ENCODE results near the gene SOX18. TPM values are rescaled to one million over a fixed set of nuclear protein-coding genes. Genes with fewer than 3 reads are reported as not detected.
A peak's percentile ranks its signal among the peaks of the same experiment; 100 is the strongest.

Gene SOX18
- total and polyA plus RNA-seq, 2 donors, result 0.66 to 17.2 TPM

DNA sequence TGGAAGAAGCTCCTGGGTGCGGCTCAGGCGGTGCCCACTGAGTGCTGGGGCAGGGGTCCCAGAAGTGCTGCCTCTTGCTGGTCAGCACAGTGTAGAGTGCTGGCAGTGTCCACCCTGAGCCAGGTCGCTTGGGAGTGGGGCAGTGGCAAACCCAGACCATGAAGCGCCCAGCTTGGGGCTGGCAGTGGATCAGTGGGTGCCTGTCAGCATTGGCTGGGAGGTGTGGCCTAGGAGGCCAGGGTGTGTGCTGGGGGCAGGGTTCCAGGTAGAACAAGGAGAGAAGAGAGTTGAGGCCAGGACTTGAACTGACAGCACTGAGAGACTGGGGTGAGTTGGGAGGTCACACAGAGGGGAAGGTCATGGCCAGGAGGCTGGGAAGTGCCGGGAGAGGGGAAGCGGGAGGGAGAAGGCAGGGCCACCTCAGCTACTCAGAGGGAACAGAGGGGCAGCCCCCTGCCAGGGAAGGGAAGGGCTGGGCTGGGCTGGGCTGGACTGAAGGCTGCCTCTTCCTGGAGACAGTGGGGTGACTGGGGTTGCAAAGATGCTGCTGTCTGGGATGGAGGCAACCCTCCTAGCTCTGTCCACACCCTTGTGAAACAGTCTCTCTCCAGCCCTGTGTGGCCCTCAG lies 17.7 kb upstream of the SOX18 start:
- 82% methylated on average over 6 of the region's 6 CpGs for WGBS
- Histone ChIP-seq H3K4me1 (ENCODE audit: control insufficient read depth in 2 of 2, insufficient read depth in 2 of 2, low read length in 2 of 2) (peaks cover 27 to 53% of the 10 kb centered on the region in 2 donors), H3K27ac (ENCODE audit: low read depth in 1 of 2, low read length in 1 of 2) (no peak overlapping the region), H3K36me3 (ENCODE audit: control insufficient read depth in 2 of 2, insufficient read depth in 2 of 2, low read length in 1 of 2) (peaks cover 0 to 4% of the 10 kb centered on the region in 2 donors), H3K9me3 (ENCODE audit: control insufficient read depth in 2 of 2, insufficient read depth in 1 of 2, low read length in 1 of 2) (peaks cover 0 to 2% of the 10 kb centered on the region in 2 donors), H3K27me3 (ENCODE audit: control insufficient read depth in 2 of 2, insufficient read depth in 1 of 2, low read length in 1 of 2) (no peaks in the 10 kb centered on the region), H3K4me3 (ENCODE audit: low read length in 2 of 2) (no peak overlapping the region)
- no peak for DNase-seq (ENCODE audit: low read depth in 6 of 9, low spot score in 9 of 9)

DNA sequence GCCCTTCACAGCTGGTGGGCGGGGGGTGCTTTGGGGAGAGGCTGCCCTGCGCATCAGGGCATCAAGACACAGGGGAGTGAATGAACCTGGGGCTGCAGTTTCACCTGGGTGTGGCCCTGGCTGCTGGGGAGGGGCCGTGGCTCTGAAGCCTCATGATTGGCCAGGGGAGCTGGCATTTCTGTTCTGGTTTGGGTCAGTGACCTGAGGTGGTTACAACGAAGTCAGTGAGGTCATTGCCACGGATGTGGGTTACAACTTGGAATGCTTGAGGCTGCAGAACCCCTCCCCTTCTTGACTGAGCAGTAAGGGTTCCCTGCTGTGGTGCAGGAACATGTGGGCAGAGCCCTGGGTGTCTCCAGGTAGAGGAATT lies 16.5 kb upstream of the SOX18 start:
- Histone ChIP-seq H3K9me3 (ENCODE audit: control insufficient read depth in 2 of 2, insufficient read depth in 1 of 2, low read length in 1 of 2) (peaks cover 0 to 2% of the 10 kb centered on the region in 2 donors), H3K27me3 (ENCODE audit: control insufficient read depth in 2 of 2, insufficient read depth in 1 of 2, low read length in 1 of 2) (no peaks in the 10 kb centered on the region), H3K27ac (ENCODE audit: low read depth in 1 of 2, low read length in 1 of 2) (peak overlapping the region; percentile 53 to 93), H3K36me3 (ENCODE audit: control insufficient read depth in 2 of 2, insufficient read depth in 2 of 2, low read length in 1 of 2) (no peaks in the 10 kb centered on the region), H3K4me1 (ENCODE audit: control insufficient read depth in 2 of 2, insufficient read depth in 2 of 2, low read length in 2 of 2) (peaks cover 27 to 55% of the 10 kb centered on the region in 2 donors), H3K4me3 (ENCODE audit: low read length in 2 of 2) (no peak overlapping the region)
- WGBS, result 55% methylated on average over 5 of the region's 5 CpGs
- DNase-seq (ENCODE audit: low read depth in 6 of 9, low spot score in 9 of 9), result peak in 1 of 9 donors; percentile 62

GRCh38 chr20:64065062-64065973 lies 15.9 kb upstream of the SOX18 start:
- Histone ChIP-seq H3K36me3 (ENCODE audit: control insufficient read depth in 2 of 2, insufficient read depth in 2 of 2, low read length in 1 of 2) (no peaks in the 10 kb centered on the region), H3K27me3 (ENCODE audit: control insufficient read depth in 2 of 2, insufficient read depth in 1 of 2, low read length in 1 of 2) (no peaks in the 10 kb centered on the region), H3K4me1 (ENCODE audit: control insufficient read depth in 2 of 2, insufficient read depth in 2 of 2, low read length in 2 of 2) (peaks cover 27 to 55% of the 10 kb centered on the region in 2 donors), H3K27ac (ENCODE audit: low read depth in 1 of 2, low read length in 1 of 2) (peak overlapping the region; percentile 58 to 93), H3K9me3 (ENCODE audit: control insufficient read depth in 2 of 2, insufficient read depth in 1 of 2, low read length in 1 of 2) (peaks cover 0 to 2% of the 10 kb centered on the region in 2 donors), H3K4me3 (ENCODE audit: low read length in 2 of 2) (no peak overlapping the region)
- WGBS, result 41% methylated on average over 27 of the region's 27 CpGs
- DNase-seq (ENCODE audit: low read depth in 6 of 9, low spot score in 9 of 9), result peak in 5 of 9 donors; percentile 55 to 85 (median 69)

DNA sequence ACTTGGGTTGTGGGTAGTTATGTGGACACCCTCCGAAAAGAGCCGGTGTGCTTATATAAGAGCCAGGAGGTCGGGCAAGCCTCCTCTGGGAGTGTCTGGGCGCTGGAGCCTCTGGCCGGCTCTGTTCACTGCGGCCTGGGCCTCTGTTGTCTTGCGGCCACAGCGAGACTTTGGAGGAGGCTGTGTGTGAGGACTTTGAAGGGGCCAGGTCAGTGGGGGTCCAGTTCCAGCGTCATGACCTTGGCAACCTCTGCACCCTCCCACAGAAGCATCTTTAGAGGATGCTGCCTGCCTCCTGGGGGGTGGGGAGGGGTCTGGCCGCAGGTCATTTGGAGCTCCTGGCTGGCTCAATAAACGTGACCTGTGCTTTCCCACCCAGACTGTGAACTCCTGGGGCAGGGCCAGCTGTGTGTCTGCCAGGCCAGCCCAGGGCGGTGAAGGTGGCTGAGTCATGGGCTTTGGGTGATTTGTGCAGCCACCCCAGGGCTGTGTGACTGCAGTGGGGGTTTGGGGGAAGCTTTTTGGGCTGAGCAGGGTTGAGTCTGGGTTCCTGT lies 14.8 kb upstream of the SOX18 start:
- DNase-seq (ENCODE audit: low read depth in 6 of 9, low spot score in 9 of 9), result no peak

GRCh38 chr20:64063389-64064144 lies 14.1 kb upstream of the SOX18 start:
- Histone ChIP-seq H3K4me3 (ENCODE audit: low read length in 2 of 2) (peak overlapping the region; percentile 65 to 79), H3K36me3 (ENCODE audit: control insufficient read depth in 2 of 2, insufficient read depth in 2 of 2, low read length in 1 of 2) (no peaks in the 10 kb centered on the region), H3K27ac (ENCODE audit: low read depth in 1 of 2, low read length in 1 of 2) (no peak overlapping the region), H3K27me3 (ENCODE audit: control insufficient read depth in 2 of 2, insufficient read depth in 1 of 2, low read length in 1 of 2) (no peaks in the 10 kb centered on the region), H3K4me1 (ENCODE audit: control insufficient read depth in 2 of 2, insufficient read depth in 2 of 2, low read length in 2 of 2) (peaks cover 27 to 55% of the 10 kb centered on the region in 2 donors), H3K9me3 (ENCODE audit: control insufficient read depth in 2 of 2, insufficient read depth in 1 of 2, low read length in 1 of 2) (peaks cover 0 to 2% of the 10 kb centered on the region in 2 donors)
- DNase-seq (ENCODE audit: low read depth in 6 of 9, low spot score in 9 of 9), result no peak
- 6% methylated on average over 51 of the region's 51 CpGs for WGBS

More for the DNA sequence above, 14.8 kb upstream of the SOX18 start:
- 88% methylated on average over 12 of the region's 12 CpGs for WGBS
- Histone ChIP-seq H3K9me3 (ENCODE audit: control insufficient read depth in 2 of 2, insufficient read depth in 1 of 2, low read length in 1 of 2) (peaks cover 0 to 2% of the 10 kb centered on the region in 2 donors), H3K27ac (ENCODE audit: low read depth in 1 of 2, low read length in 1 of 2) (no peak overlapping the region), H3K36me3 (ENCODE audit: control insufficient read depth in 2 of 2, insufficient read depth in 2 of 2, low read length in 1 of 2) (no peaks in the 10 kb centered on the region), H3K4me3 (ENCODE audit: low read length in 2 of 2) (no peak overlapping the region), H3K4me1 (ENCODE audit: control insufficient read depth in 2 of 2, insufficient read depth in 2 of 2, low read length in 2 of 2) (peaks cover 27 to 55% of the 10 kb centered on the region in 2 donors), H3K27me3 (ENCODE audit: control insufficient read depth in 2 of 2, insufficient read depth in 1 of 2, low read length in 1 of 2) (no peaks in the 10 kb centered on the region)

GRCh38 chr20:64062596-64063388 lies 13.4 kb upstream of the SOX18 start, which contains the start of gene TCEA2:
Gene TCEA2 (plus strand): TSS chr20:64063198. CDS start chr20:64063313, 115 bp downstream.
- peaks cover 0 to 2% of the 10 kb centered on the region in 2 donors for H3K9me3 ChIP-seq (ENCODE audit: control insufficient read depth in 2 of 2, insufficient read depth in 1 of 2, low read length in 1 of 2)
- DNase-seq (ENCODE audit: low read depth in 6 of 9, low spot score in 9 of 9), result peak; percentile 85 to 97 (median 94)
- H3K36me3 ChIP-seq (ENCODE audit: control insufficient read depth in 2 of 2, insufficient read depth in 2 of 2, low read length in 1 of 2), result no peaks in the 10 kb centered on the region
- no peaks in the 10 kb centered on the region for H3K27me3 ChIP-seq (ENCODE audit: control insufficient read depth in 2 of 2, insufficient read depth in 1 of 2, low read length in 1 of 2)
- peaks cover 27 to 57% of the 10 kb centered on the region in 2 donors for H3K4me1 ChIP-seq (ENCODE audit: control insufficient read depth in 2 of 2, insufficient read depth in 2 of 2, low read length in 2 of 2)
- 11% methylated on average over 85 of the region's 85 CpGs for WGBS
- peak within 1 kb of the TSS; percentile 65 to 79 for H3K4me3 ChIP-seq (ENCODE audit: low read length in 2 of 2)
- peak within 1 kb of the TSS; percentile 51 to 81 for H3K27ac ChIP-seq (ENCODE audit: low read depth in 1 of 2, low read length in 1 of 2)

GRCh38 chr20:64062276-64062595 lies 12.8 kb upstream of the SOX18 start:
- Histone ChIP-seq H3K4me3 (ENCODE audit: low read length in 2 of 2) (peak overlapping the region; percentile 41 to 79), H3K27ac (ENCODE audit: low read depth in 1 of 2, low read length in 1 of 2) (peak overlapping the region in 1 of 2 donors; percentile 43), H3K9me3 (ENCODE audit: control insufficient read depth in 2 of 2, insufficient read depth in 1 of 2, low read length in 1 of 2) (peaks cover 0 to 2% of the 10 kb centered on the region in 2 donors), H3K4me1 (ENCODE audit: control insufficient read depth in 2 of 2, insufficient read depth in 2 of 2, low read length in 2 of 2) (peaks cover 30 to 57% of the 10 kb centered on the region in 2 donors), H3K36me3 (ENCODE audit: control insufficient read depth in 2 of 2, insufficient read depth in 2 of 2, low read length in 1 of 2) (no peaks in the 10 kb centered on the region), H3K27me3 (ENCODE audit: control insufficient read depth in 2 of 2, insufficient read depth in 1 of 2, low read length in 1 of 2) (peaks cover 0 to 3% of the 10 kb centered on the region in 2 donors)
- WGBS, result 70% methylated on average over 5 of the region's 5 CpGs
- DNase-seq (ENCODE audit: low read depth in 6 of 9, low spot score in 9 of 9), result no peak

DNA sequence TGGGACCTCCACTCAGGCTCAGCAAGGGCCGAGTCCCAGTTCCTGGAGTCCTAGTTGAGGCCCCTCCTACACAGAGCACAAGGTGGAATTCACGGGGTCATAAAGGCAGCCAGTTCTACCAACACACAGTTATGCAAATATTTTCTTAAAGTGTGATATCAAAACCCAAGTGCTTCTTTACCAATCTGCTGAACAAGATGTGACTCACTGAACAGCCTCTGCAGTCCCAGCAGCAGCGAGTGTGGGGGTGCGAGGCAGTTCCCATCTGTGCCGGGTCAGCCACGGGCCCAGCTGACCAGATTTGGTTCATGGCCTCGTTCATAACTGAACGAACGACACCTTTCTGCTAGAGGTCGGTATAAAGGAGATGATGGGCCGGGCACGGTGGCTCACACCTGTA lies 9.1 kb upstream of the SOX18 start:
- Histone ChIP-seq H3K27ac (ENCODE audit: low read depth in 1 of 2, low read length in 1 of 2) (no peak overlapping the region), H3K27me3 (ENCODE audit: control insufficient read depth in 2 of 2, insufficient read depth in 1 of 2, low read length in 1 of 2) (peaks cover 0 to 33% of the 10 kb centered on the region in 2 donors), H3K4me1 (ENCODE audit: control insufficient read depth in 2 of 2, insufficient read depth in 2 of 2, low read length in 2 of 2) (peaks cover 4 to 50% of the 10 kb centered on the region in 2 donors), H3K36me3 (ENCODE audit: control insufficient read depth in 2 of 2, insufficient read depth in 2 of 2, low read length in 1 of 2) (no peaks in the 10 kb centered on the region), H3K4me3 (ENCODE audit: low read length in 2 of 2) (no peak overlapping the region), H3K9me3 (ENCODE audit: control insufficient read depth in 2 of 2, insufficient read depth in 1 of 2, low read length in 1 of 2) (no peaks in the 10 kb centered on the region)
- DNase-seq (ENCODE audit: low read depth in 6 of 9, low spot score in 9 of 9), result no peak
- WGBS, result 94% methylated on average over 12 of the region's 12 CpGs
